Measurements from ENCODE around the gene IFIT1B.

Gene IFIT1B

DNA sequence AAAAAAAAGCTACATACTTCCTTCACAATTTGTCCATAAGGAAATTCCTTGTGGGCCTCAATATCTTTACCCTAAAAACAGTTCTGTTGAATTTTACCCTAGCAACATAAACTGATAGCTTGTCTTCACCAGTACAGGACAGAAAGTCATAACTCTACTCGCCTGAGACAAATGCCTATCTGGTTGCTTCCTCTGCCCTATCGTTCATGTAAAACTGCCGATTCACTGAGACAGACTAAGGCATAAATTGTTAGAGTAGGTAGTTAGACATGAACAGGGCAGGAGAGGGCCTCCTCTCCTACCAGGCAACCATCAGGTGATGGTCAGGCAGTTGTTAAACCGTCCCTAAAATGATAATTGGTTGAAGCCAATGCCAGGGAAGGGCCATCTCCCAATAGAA, 25.1 kb upstream of the IFIT1B start:
- Mint-ChIP-seq H3K27ac (no peak overlapping the region), H3K27me3 (ENCODE audit: low read depth, poor library complexity) (peaks cover 7% of the 10 kb centered on the region), H3K9me3 (peaks cover 19% of the 10 kb centered on the region), H3K4me1 (peaks cover 55% of the 10 kb centered on the region), H3K36me3 (ENCODE audit: low read depth) (peaks cover 12% of the 10 kb centered on the region), H3K4me3 (no peak overlapping the region)
- TF ChIP-seq, protein P1, sequence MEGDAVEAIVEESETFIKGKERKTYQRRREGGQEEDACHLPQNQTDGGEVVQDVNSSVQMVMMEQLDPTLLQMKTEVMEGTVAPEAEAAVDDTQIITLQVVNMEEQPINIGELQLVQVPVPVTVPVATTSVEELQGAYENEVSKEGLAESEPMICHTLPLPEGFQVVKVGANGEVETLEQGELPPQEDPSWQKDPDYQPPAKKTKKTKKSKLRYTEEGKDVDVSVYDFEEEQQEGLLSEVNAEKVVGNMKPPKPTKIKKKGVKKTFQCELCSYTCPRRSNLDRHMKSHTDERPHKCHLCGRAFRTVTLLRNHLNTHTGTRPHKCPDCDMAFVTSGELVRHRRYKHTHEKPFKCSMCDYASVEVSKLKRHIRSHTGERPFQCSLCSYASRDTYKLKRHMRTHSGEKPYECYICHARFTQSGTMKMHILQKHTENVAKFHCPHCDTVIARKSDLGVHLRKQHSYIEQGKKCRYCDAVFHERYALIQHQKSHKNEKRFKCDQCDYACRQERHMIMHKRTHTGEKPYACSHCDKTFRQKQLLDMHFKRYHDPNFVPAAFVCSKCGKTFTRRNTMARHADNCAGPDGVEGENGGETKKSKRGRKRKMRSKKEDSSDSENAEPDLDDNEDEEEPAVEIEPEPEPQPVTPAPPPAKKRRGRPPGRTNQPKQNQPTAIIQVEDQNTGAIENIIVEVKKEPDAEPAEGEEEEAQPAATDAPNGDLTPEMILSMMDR (IDR thresholded peaks at IDR 0.05) = no peak
- DNase-seq = no peak

DNA sequence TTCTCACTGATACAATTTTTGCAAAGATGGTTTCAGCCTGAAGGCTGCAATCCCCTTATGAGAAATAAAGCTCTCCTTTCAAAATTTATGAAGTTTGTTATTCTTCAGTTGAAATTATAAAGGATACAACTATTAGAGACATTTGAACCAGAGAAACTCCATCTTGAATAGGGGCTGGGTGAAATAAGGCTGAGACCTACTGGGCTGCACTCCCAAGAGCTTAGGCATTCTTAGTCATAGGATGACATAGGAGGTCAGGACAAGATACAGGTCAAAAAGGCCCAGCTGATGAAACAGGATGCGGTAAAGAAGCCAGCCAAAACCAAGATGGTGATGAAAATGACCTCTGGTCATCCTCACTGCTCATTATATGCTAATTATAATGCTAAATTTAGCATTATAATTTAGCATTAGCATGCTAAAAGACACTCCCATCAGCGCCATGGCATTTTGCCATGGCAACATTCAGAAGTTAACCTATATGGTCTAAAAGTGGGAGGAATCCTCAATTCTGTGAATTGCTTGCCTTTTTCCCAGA, 22.4 kb upstream of the IFIT1B start:
- peaks cover 28% of the 10 kb centered on the region for H3K4me1 Mint-ChIP-seq
- DNase-seq = no peak
- H3K27ac Mint-ChIP-seq = no peak overlapping the region
- H3K27me3 Mint-ChIP-seq (ENCODE audit: low read depth, poor library complexity) = peaks cover 7% of the 10 kb centered on the region
- TF ChIP-seq, protein P1 (IDR thresholded peaks at IDR 0.05) = no peak
- peaks cover 19% of the 10 kb centered on the region for H3K9me3 Mint-ChIP-seq
- H3K36me3 Mint-ChIP-seq (ENCODE audit: low read depth) = peaks cover 12% of the 10 kb centered on the region
- H3K4me3 Mint-ChIP-seq = no peak overlapping the region

DNA sequence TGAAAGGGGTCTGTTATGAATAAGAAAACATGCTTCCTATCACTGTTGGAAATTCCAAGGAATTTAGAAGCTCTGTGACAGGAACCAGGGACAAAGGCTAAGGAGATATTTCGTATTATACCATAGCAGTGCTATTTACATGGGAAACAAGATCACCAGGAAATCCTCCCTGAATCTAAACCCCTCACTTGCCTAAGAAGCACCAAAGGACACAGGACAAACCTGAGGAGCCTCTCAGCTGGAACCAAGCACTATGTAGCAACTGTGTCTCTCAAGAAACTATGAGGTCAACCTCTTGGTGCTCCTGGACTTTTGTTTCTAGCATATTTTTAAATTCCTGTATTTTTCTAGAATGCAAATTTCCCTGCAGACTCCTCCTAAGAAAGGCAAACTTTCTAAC, 20.8 kb upstream of the IFIT1B start:
- Mint-ChIP-seq H3K4me1 (peaks cover 12% of the 10 kb centered on the region), H3K36me3 (ENCODE audit: low read depth) (peaks cover 12% of the 10 kb centered on the region), H3K27me3 (ENCODE audit: low read depth, poor library complexity) (peaks cover 10% of the 10 kb centered on the region), H3K27ac (no peak overlapping the region), H3K4me3 (no peak overlapping the region), H3K9me3 (peaks cover 19% of the 10 kb centered on the region)
- TF ChIP-seq, protein P1 (IDR thresholded peaks at IDR 0.05) = no peak
- DNase-seq = no peak

DNA sequence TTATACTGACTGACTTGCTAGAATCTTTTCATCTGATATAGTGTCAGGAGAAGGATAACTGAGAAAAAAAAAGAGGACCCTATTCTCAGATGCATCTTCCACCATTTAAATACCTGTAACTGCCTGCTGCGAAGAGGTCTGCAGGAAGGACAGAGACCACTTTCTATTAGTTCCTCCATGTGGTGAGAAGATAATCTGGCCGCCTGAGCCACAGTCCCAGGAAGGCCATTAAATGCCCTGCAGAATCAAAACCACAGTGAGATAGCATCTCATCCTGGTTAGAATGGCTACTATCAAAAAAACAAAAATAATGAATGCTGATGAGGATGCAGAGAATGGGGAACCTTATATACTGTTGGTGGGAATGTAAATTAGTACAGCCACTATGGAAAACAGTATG, 19.9 kb upstream of the IFIT1B start:
- peaks cover 10% of the 10 kb centered on the region for H3K27me3 Mint-ChIP-seq (ENCODE audit: low read depth, poor library complexity)
- TF ChIP-seq, protein P1 (IDR thresholded peaks at IDR 0.05) = no peak
- peaks cover 19% of the 10 kb centered on the region for H3K9me3 Mint-ChIP-seq
- H3K4me3 Mint-ChIP-seq = no peak overlapping the region
- no peak for DNase-seq
- peaks cover 3% of the 10 kb centered on the region for H3K4me1 Mint-ChIP-seq
- H3K27ac Mint-ChIP-seq = no peak overlapping the region
- H3K36me3 Mint-ChIP-seq (ENCODE audit: low read depth) = peaks cover 10% of the 10 kb centered on the region

DNA sequence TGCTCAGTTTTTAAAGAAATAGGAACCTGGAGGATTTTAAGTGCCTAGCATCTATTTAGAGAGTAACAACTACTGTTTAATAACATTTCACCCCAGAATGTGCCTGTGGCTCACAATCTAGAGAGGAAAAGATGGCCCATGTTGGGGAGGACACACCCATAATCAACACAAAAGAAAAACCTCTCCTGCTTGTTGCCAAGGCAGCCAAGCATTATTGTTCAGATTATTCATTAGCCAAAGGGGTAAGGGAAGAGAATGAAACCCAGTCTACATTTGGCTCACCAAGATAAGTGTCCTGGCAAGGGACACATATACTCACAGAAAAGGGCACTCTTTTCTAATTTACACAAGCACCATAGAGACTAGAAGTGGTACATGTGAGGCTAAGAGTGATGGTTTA, 17.7 kb upstream of the IFIT1B start:
- TF ChIP-seq, protein P1 (IDR thresholded peaks at IDR 0.05) = no peak
- Mint-ChIP-seq H3K27ac (no peak overlapping the region), H3K36me3 (ENCODE audit: low read depth) (no peaks in the 10 kb centered on the region), H3K9me3 (peaks cover 7% of the 10 kb centered on the region), H3K4me3 (no peak overlapping the region), H3K27me3 (ENCODE audit: low read depth, poor library complexity) (peaks cover 4% of the 10 kb centered on the region), H3K4me1 (no peaks in the 10 kb centered on the region)
- no peak for DNase-seq

DNA sequence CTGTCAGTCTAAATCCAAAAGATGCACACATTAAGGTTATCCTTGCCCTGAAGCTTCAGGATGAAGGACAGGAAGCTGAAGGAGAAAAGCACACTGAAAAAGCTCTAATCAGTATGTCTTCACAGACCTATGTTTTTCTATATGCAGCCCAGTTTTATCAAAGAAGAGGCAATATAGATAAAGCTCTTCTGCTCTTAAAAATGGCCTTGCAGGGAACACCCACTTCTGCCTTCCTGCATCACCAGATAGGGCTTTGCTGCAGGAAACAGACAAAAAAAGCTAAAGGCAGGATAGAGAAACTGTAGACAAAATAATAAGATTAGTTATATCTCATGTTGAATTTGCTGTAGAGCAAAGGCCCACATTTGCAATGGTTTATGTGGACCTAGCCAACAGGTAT, 14.9 kb upstream of the IFIT1B start:
- Mint-ChIP-seq H3K27ac (no peak overlapping the region), H3K9me3 (peaks cover 15% of the 10 kb centered on the region), H3K27me3 (ENCODE audit: low read depth, poor library complexity) (peaks cover 4% of the 10 kb centered on the region), H3K4me3 (no peak overlapping the region), H3K4me1 (peaks cover 6% of the 10 kb centered on the region), H3K36me3 (ENCODE audit: low read depth) (no peaks in the 10 kb centered on the region)
- DNase-seq = no peak
- TF ChIP-seq, protein P1 (IDR thresholded peaks at IDR 0.05) = no peak

Measured in nephron progenitor cell (in vitro differentiated cells).